ENCODE measurements around the gene C1QB.
A peak's percentile ranks its signal among the peaks of the same experiment; 100 is the strongest.
"Not testable (repeated sequence)": the region's sequence is repeated elsewhere in the genome, so short reads cannot be mapped to it uniquely, and the experiment has no call there.

Gene C1QB

DNA sequence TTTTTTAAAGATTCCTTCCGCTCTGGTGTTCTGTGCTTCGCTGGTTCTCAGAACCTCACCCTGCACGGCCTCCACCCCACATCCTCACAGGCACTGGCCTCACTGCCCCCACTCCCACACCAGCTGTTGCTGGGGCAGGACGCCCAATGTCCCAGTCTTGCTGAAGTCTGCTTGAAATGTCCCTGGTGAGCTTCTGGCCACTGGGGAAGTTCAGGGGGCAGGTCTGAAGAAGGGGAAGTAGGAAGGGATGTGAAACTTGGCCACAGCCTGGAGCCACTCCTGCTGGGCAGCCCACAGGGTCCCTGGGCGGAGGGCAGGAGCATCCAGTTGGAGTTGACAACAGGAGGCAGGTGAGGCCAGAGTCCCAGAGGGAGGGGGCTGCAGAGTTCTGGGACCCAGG lies 16.7 kb upstream of the C1QB start, which contains the start of gene C1QA:
C1QA (plus strand) TSS at position 276 of the 400 bp plus-strand sequence. CDS start 989 bp downstream, outside the sequence.
- no peak for DNase-seq

DNA sequence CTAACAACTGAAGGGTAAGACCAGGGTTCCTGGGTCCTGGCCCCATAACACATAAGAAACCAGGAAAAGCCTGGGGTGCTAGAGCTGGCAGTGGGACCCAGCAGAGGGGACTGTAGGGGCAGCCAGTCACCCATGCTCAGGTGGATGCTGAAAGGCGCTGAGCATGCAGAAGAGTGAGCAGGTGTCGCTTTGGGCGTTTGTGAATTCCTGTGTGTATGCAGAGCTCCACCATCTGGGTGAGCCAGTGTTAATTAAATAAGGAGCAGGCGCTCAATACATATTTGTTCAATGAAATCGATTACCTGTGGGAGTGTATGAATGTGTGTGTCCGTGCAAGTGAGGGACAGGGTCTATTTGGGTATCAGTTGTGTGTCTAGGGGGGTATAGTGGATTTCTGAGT lies 16.1 kb upstream of the C1QB start:
- DNase-seq = no peak

DNA sequence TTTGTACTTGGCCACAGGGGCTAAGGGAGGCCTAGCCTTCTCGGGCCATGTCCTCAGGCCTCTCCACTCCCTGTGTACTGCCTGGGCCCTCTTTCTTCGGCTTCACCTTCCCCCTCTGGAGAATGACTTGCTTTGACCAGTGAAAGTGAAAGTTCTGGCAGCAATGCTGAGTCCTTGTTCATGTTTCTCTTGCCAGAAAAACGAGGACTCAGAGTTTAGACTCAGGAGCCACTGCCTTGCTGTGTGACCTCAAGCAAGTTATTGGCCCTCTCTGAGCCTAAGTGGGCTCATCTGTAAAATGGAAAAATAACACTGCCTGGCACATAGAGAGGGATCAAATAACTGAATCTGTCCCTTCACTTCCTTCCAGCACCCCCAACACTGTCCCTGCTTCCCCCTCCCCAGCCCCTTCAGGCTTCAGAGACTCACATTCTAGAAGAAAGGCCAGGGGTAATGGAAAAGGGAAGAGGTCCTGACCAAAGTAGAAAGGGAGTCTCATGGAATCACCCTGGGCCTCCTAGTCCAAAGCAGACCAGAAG lies 15.1 kb upstream of the C1QB start:
- DNase-seq = no peak

DNA sequence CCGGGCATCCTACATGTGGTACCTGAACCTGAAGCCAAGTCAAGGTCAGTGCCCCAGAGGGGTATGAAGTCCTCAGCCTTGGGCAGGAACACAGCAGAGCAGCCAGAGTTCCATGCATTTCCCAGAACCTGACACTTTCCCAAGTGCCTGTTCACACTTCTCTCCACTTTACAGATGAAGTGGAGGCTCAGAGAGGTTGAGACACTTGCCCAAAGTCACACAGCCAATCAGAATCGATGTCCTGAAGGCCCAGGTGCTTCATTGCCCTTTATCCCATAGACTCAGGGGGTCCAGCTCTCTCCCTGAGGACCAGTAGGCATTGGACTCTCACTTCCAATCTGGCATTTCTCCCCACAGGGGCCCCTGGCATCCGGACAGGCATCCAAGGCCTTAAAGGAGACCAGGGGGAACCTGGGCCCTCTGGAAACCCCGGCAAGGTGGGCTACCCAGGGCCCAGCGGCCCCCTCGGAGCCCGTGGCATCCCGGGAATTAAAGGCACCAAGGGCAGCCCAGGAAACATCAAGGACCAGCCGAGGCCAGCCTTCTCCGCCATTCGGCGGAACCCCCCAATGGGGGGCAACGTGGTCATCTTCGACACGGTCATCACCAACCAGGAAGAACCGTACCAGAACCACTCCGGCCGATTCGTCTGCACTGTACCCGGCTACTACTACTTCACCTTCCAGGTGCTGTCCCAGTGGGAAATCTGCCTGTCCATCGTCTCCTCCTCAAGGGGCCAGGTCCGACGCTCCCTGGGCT lies 14.4 kb upstream of the C1QB start:
- no peak for DNase-seq

DNA sequence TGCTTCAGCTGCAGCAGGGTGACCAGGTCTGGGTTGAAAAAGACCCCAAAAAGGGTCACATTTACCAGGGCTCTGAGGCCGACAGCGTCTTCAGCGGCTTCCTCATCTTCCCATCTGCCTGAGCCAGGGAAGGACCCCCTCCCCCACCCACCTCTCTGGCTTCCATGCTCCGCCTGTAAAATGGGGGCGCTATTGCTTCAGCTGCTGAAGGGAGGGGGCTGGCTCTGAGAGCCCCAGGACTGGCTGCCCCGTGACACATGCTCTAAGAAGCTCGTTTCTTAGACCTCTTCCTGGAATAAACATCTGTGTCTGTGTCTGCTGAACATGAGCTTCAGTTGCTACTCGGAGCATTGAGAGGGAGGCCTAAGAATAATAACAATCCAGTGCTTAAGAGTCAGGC lies 13.8 kb upstream of the C1QB start:
- peak; percentile 25 for DNase-seq

DNA sequence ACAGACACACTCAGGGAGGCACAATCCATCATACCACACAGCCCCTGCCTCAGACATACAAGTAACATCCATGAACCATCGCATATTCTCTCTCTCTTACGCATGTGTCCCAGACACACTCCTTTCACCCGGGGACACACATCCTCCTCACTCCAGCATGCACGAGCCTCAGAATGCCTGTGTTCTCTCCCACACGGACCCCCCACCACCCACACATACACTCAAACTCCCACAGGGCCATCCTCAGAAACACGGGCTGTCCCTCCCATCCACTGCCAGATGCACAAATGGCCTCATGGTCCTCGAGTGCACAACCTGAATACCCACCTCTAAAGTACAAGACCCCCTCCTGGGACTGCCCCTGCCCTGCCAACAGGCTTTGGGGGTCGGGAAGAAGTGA lies 11.8 kb upstream of the C1QB start:
- DNase-seq = no peak

DNA sequence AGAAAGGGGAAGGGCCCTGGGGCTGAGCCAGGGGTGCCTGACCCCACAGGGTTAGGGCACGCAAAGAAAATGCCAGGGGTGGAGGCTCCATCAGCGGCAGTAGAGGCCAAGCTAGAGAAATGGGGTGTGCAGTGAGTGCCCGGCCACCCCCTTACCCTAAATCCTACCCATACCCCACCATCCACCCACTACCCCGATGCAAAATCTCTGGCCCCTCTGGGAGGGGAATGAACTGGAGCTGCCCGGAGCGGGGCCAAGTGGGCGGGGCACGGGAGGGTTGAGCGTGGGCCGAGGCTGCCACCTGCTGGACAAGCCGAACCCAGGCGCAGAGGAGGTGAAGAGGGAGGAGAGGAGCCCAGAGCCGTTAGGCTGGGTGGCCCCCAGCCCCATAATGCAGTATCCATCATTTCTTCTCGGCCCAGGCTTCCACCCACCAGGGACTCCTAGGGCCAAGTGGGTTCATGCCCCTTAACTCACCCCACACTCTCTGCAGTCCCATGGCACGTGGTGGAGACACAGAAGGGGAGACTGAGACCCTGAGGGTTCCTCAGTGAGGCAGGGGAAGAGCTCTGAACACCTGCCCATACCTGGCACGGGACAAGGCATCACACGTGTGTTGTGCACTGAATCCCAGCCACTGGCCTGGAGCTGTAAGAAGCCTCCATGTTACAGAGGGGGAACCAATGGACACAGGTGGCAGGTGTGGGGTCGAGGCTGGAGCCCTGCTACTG lies 11.0 kb upstream of the C1QB start:
- no peak for DNase-seq

DNA sequence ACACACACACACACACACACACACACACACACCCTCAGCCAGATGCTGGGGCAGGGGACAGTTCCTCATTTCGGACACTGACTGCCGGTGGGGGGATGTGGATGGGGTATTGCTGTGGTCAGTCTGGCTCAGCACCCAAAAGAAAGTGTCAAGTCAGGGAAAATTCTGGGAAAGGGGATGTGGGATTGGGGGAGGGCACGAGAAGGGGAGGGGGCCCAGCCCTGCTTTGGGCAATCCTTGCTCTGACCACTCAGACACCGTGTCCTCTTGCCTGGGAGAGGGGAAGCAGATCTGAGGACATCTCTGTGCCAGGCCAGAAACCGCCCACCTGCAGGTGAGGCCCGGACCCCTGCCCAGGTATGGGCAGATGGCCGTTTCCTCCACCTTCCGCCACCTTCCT lies 9.7 kb upstream of the C1QB start, which contains the start of gene C1QC:
C1QC (plus strand) TSS at position 253 of the 400 bp plus-strand sequence. CDS start 391 bp downstream, outside the sequence.
- no peak for DNase-seq

DNA sequence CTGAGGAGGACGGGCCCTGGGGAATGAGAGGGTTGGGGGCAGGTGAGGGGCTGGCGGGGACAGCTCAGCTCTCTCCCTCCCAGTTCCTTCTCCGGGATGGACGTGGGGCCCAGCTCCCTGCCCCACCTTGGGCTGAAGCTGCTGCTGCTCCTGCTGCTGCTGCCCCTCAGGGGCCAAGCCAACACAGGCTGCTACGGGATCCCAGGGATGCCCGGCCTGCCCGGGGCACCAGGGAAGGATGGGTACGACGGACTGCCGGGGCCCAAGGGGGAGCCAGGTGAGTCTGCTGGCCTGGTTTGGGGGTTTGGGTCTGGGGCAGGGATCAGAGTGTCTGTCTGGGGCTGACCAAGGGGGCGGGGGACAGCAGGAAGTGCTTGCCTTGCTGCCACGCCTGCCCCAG lies 9.1 kb upstream of the C1QB start:
- no peak for DNase-seq

DNA sequence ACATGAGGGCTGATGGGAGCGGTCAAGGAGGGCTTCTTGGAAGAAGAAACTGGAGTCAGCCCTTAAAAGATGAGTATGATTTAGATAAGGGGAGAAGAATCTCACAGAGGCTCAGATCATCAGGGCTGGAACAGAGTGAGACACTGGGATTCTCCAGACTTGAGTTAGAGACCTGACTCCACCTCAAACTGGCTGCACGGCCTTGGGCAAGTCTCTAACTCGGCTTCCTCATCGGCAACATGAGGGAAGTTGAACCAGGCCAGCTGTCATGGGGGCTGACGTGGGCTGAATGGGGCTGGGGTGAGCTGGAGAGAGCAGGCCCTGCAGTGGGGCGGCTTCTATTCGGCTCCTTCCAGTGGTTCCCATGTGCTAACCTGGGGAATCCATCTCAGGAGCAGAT lies 7.1 kb upstream of the C1QB start:
- no peak for DNase-seq

DNA sequence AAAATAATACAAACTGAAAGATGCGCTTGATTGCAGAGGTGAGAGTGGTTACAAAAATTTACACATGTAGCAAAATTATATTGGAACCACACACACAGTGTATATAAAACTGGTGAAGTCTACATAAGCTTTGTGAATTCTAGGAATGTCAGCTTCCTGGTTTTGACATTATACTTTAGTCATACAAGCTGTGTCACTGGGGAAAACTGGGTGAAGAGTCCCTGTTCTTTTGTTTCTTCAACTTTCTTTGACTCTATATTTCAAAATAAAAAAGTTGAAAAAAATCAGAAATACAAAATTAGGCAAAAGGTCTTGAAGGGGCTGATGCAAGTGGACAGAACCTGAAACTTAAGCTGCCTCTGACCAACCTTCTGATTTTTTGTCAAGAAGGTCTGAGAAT lies 6.7 kb upstream of the C1QB start:
- DNase-seq = no peak

DNA sequence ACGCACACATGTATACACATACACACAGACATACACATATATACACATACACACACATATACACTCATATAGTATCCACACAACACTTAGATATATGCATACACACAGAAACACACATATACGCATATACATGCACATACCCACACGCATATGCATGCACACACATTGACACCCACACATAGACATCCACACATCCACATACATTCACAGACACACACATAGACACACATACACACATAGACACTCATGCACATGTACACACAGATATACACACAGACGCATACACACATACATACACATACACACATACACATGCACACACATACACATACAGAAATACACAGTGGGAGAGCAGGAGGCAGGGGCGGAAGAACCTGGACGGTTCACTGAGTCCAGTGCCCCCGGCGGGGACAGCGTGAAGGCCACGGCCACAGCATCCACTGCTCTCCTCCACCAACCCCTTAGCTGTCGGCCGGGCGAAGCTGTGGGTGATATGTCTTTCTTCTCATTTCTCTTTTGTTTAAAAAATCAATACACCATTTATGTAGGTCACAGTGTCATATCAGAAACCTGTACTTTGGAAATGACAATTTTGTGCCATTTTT lies 2.8 kb upstream of the C1QB start:
- no peak for DNase-seq

DNA sequence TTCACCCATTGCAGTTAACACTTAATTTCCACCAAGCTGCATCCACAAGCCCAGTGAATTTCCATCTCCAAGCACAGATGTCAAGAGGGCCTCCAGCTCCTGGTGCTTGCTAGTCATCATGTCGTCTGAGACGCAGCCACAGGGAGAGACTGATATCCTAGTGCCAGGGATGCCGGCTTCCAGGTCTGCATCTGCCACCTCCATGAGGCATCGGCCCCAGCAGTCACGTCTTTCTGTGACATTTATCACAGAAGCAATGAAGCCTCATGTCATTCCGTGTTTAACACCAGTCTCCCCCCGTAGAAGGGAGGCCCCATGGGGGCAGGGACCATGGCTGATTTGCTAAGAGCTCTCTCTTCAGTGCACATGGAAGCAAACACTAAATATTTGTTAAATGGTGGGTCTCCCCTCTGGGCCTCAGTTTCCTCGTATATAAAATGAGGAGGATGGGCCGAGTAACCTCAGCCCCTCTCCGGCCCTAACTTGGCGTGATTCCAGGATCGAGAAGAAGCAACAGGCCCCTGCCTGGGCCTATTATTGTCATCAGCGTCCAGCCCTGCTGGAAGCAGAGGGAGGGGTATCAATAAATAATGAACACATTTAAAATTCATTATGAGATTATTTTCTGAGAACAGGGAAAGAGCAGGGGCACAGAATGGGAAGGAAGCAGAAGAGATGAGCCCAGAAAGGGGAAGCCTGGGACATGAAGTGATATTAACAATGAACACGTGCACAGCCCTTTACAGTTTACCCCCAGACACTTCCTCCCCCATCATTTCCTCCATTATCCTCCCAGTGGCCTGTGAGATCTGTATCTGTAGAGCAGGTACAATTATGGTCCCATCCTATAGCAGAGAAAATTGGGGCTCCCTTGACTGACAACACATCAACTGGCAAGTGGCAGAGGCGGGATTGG lies 837 bp upstream of the C1QB start:
- DNase-seq = no peak

DNA sequence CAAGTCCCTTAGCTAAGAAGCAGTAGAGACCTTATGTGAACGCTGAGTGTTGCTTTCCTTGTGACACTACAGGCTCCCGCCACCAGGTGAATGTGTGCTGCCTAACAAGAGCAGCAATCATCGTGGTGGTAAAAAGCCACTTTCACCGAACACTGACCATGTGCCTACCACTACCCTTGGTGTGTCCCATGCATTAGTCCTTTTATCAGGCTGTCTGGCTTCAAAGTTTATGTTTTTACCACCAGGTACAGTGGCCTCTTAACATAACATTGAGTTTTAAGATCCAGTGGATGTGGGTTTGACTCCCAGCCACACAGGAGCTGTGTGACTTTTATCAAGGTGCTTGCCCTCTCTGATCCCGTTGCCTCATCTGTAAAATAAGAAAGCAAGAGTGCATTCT lies 1.7 kb downstream of the C1QB start:
- DNase-seq = no peak

DNA sequence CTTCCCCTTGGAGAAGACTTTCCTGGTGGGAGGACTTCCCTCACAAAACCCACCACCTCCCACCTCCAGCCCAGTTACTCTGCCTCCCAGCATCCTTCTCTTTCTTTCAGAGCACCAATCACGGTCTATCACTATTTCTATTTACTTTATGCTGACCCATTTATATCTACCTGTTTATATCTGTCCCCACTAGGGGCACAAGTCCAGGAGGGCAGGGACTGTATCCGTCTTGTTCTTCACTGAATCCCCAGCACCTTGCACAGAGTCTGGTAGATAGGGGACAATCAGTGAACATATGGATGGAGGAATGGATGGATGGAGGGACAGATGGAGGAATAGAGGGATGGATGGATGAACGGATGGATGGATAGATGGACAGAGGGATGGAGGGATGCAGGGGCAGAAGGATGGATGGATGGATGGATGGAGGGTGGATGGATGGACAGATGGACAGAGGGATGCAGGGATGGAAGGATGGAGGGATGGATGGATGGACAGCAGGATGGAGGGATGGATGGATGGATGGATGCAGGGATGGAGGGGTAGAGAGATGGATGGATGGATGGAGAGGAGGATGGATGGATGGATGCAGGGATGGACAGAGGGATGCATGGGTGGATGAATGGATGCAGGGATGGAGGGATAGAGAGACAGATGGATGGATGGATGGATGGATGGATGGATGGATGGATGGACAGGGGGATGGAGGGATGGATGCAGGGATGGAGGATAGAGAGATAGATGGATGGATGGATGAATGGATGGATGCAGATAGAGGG lies 5.5 kb downstream of the C1QB start:
- no peak for DNase-seq

DNA sequence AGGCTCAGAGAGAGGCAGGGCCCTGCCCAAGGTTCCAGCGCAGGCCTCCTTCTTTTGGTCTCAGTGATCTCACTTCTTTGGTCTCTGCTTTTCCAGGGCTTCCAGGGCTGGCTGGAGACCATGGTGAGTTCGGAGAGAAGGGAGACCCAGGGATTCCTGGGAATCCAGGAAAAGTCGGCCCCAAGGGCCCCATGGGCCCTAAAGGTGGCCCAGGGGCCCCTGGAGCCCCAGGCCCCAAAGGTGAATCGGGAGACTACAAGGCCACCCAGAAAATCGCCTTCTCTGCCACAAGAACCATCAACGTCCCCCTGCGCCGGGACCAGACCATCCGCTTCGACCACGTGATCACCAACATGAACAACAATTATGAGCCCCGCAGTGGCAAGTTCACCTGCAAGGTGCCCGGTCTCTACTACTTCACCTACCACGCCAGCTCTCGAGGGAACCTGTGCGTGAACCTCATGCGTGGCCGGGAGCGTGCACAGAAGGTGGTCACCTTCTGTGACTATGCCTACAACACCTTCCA lies 7.7 kb downstream of the C1QB start:
- no peak for DNase-seq

DNA sequence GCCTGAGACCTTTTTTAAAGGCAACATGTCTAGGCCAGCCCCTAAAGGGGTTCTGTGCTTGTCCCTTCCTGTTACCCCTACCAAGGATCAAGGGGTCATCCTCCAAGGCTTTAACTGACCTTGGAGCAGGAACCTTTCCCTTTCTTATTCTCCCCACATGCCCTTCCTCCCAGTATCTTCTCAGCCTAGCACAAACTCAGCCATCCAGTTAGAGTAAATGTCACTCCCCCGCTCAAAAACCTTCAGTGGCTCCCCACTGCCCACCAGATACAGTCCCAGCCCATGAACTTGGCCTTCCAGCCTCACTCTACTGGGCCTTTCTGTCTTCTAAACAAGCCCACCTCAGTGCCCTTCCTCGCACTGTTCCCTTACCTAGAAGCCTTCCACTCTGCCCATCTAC lies 8.8 kb downstream of the C1QB start:
- no peak for DNase-seq

DNA sequence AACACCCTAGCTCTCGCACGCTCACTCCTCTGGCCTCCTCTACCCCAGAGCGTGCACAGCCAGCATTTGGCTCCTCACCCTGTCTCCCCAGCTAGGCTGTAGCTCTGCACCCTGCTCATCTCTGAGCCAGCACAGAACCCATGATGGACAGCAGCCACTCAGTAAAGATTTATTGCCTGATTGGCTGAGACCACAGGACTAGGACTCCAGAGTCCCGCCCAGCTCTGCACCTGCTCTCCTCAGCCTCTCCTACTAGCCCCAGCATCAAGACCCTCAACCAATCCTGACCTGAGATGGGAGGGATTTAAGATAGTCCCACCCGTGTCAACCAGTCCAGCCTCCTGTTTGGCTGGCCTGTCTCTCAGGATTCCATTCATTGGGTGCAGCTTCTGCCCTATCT lies 9.3 kb downstream of the C1QB start:
- DNase-seq = peak; percentile 38

DNA sequence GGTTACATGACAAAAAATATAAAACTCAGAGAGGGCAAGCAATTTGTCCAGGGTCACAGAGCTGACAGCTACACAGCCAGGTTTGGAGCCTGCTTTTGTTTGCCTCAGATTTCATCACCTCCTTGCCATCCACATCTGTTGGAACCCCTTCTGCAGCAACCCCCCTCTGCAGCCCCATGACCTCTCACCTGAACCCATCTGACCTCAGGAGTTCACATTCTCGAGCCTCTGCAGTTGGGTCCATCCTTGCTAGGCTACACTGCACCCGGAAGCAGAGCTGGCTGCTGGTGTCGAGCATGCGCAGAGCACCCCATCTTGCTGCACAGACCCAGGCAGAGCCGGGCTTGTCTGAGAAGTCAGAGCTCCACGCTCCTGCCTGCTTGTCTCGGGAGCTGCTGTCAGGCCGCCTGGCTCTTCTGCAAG lies 10.0 kb downstream of the C1QB start:
- DNase-seq = no peak

DNA sequence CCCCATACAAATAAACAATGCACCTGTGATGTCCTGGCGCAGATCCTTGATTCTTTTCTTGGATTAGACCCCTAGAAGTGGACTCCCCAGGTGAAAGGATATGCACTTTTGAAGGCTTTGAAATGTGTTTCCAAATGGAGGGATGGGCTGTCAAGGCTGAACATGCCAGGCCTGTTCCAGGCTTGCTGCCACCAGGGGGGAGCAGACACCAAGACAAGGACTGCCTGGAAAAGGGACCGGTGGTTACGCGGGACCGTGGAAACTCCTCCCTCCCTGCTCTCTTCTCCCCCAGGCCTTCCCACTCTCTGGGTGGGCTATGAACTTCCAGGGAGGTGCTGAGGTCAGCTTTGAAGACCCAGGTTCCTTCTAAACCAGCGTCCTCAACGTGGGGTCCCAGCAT lies 12.7 kb downstream of the C1QB start:
- no peak for DNase-seq

DNA sequence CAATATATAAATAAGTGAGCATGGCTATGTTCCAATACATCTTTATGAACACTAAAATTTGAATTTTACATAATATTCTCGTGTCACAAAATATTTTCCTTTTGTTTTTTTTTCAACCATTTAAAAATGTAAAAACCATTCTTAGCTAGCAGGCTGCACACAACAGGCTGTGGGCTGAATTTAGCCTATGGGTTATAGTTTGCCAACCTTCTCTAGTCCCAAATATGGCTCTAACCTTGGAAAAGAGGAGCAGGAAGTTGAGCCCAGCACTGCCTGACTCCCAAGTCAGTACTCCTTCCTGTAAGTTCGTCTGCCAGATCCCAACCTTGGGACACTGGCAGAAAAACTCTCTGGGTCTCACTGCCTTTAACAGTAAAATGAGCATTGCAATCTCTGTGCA lies 13.4 kb downstream of the C1QB start:
- DNase-seq = no peak

DNA sequence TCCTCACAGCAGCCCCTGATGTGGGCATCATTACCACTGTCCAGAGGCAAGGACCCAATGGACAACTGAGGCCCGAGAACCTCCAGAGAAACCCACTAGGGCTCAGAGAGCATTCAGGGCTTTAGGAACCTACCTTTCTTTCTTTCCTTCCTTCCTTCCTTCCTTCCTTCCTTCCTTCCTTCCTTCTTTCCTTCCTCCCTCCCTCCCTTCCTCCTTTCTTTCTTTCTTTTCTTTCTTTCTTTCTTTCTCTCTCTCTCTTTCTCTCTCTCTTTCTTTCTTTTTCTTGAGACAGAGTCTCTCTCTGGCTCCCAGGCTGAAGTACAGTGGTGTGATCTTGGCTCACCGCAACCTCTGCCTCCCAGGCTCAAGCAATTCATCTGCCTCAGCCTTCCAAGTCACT lies 15.8 kb downstream of the C1QB start:
- not testable (repeated sequence) for DNase-seq
